Measurements from ENCODE around the gene MAGEB17.
A peak's percentile ranks its signal among the peaks of the same experiment; 100 is the strongest.

MAGEB17 gene

GRCh38 chrX:16167181-16167580, at the start of gene MAGEB17:
TSS of gene MAGEB17 (plus strand) at chrX:16167481. CDS start at chrX:16170383, 2,902 bp downstream.
- no peak within 1 kb of the TSS for H3K4me3 ChIP-seq (ENCODE audit: low read depth, low read length)
- no peak for TF ChIP-seq CTCF (IDR thresholded peaks at IDR 0.05; ENCODE audit: insufficient read depth, low read depth, low read length, missing control alignments)
- DNase-seq (ENCODE audit: low read depth), result no peak

- peak; percentile 84 for DNase-seq (ENCODE audit: low read depth)
- H3K4me3 ChIP-seq (ENCODE audit: low read depth, low read length), result no peak overlapping the region
- TF ChIP-seq CTCF (IDR thresholded peaks at IDR 0.05; ENCODE audit: insufficient read depth, low read depth, low read length, missing control alignments), result no peak
Observed at GRCh38 chrX:16119353-16120220, 47.7 kb upstream of the MAGEB17 start.

- no peak overlapping the region for H3K4me3 ChIP-seq (ENCODE audit: low read depth, low read length)
- DNase-seq (ENCODE audit: low read depth), result peak; percentile 35
- no peak for TF ChIP-seq CTCF (IDR thresholded peaks at IDR 0.05; ENCODE audit: insufficient read depth, low read depth, low read length, missing control alignments)
Observed at GRCh38 chrX:16120431-16120830, 46.9 kb upstream of the MAGEB17 start.

- TF ChIP-seq CTCF (IDR thresholded peaks at IDR 0.05; ENCODE audit: insufficient read depth, low read depth, low read length, missing control alignments), result peak; percentile 65
- peak; percentile 83 for DNase-seq (ENCODE audit: low read depth)
- H3K4me3 ChIP-seq (ENCODE audit: low read depth, low read length), result no peak within 1 kb of the TSS
Observed at GRCh38 chrX:16123222-16123786, 44.0 kb upstream of the MAGEB17 start, which contains the start of gene GRPR. TSS of gene GRPR (plus strand) at chrX:16123565. CDS start at chrX:16123954, 389 bp downstream.

GRCh38 chrX:16124201-16124600, 43.1 kb upstream of the MAGEB17 start:
- H3K4me3 ChIP-seq (ENCODE audit: low read depth, low read length), result no peak overlapping the region
- no peak for TF ChIP-seq CTCF (IDR thresholded peaks at IDR 0.05; ENCODE audit: insufficient read depth, low read depth, low read length, missing control alignments)
- no peak for DNase-seq (ENCODE audit: low read depth)

GRCh38 chrX:16125520-16126149, 41.6 kb upstream of the MAGEB17 start:
- H3K4me3 ChIP-seq (ENCODE audit: low read depth, low read length), result no peak overlapping the region
- no peak for TF ChIP-seq CTCF (IDR thresholded peaks at IDR 0.05; ENCODE audit: insufficient read depth, low read depth, low read length, missing control alignments)

More at GRCh38 chrX:16125520-16126149, 41.6 kb upstream of the MAGEB17 start:
- no peak for DNase-seq (ENCODE audit: low read depth)

All from GM12865 (cell line).